ENCODE data around the gene P2RX5.

Gene P2RX5

GRCh38 chr17:3663102-3664011, 32.6 kb downstream of the P2RX5 start:
- Histone ChIP-seq H3K4ac (ENCODE audit: low read depth, low read length) (no peak overlapping the region), H3K9ac (ENCODE audit: low read length) (no peak overlapping the region), H2AK5ac (ENCODE audit: low read length) (no peak overlapping the region), H3K27ac (ENCODE audit: low read depth, low read length) (no peak overlapping the region), H3K56ac (ENCODE audit: low read length) (no peak overlapping the region), H4K8ac (ENCODE audit: low read depth, low read length) (no peak overlapping the region), H3K18ac (ENCODE audit: low read length) (no peak overlapping the region), H3K36me3 (ENCODE audit: control insufficient read depth, insufficient read depth, low read length) (no peaks in the 10 kb centered on the region), H3K23ac (ENCODE audit: low read length) (no peak overlapping the region), H3K79me2 (ENCODE audit: control insufficient read depth, insufficient read depth, low read length) (peaks cover 7% of the 10 kb centered on the region), H2BK15ac (replicated peaks; ENCODE audit: low read depth) (no peak overlapping the region), H3K79me1 (ENCODE audit: low read length) (peaks cover 12% of the 10 kb centered on the region), H3K4me2 (ENCODE audit: low read length) (no peak overlapping the region), H3K4me1 (ENCODE audit: control insufficient read depth, low read depth, low read length) (no peaks in the 10 kb centered on the region), H2BK5ac (ENCODE audit: low read length) (no peak overlapping the region), H2BK120ac (ENCODE audit: low read depth, low read length) (no peak overlapping the region), H4K5ac (ENCODE audit: low read length) (no peak overlapping the region), H3K27me3 (ENCODE audit: insufficient read depth, low read length, poor library complexity) (no peaks in the 10 kb centered on the region), H3K4me3 (ENCODE audit: low read length) (no peak overlapping the region)
- no peak for DNase-seq
- no CpG with 5 or more reads among the region's 33 CpGs for WGBS (ENCODE audit: extremely low coverage, insufficient coverage, low lambda C conversion rate)

GRCh38 chr17:3660311-3660891, 35.6 kb downstream of the P2RX5 start:
- Histone ChIP-seq H3K4me1 (ENCODE audit: control insufficient read depth, low read depth, low read length) (no peaks in the 10 kb centered on the region), H3K4ac (ENCODE audit: low read depth, low read length) (no peak overlapping the region), H3K27ac (ENCODE audit: low read depth, low read length) (no peak overlapping the region), H3K79me2 (ENCODE audit: control insufficient read depth, insufficient read depth, low read length) (no peaks in the 10 kb centered on the region), H4K5ac (ENCODE audit: low read length) (no peak overlapping the region), H3K4me3 (ENCODE audit: low read length) (no peak overlapping the region), H3K9ac (ENCODE audit: low read length) (no peak overlapping the region), H4K8ac (ENCODE audit: low read depth, low read length) (no peak overlapping the region), H2AK5ac (ENCODE audit: low read length) (no peak overlapping the region), H3K56ac (ENCODE audit: low read length) (no peak overlapping the region), H3K23ac (ENCODE audit: low read length) (no peak overlapping the region), H3K18ac (ENCODE audit: low read length) (no peak overlapping the region), H3K4me2 (ENCODE audit: low read length) (no peak overlapping the region), H2BK5ac (ENCODE audit: low read length) (no peak overlapping the region), H3K79me1 (ENCODE audit: low read length) (no peaks in the 10 kb centered on the region), H3K27me3 (ENCODE audit: insufficient read depth, low read length, poor library complexity) (no peaks in the 10 kb centered on the region), H2BK15ac (replicated peaks; ENCODE audit: low read depth) (no peak overlapping the region), H2BK120ac (ENCODE audit: low read depth, low read length) (no peak overlapping the region), H3K36me3 (ENCODE audit: control insufficient read depth, insufficient read depth, low read length) (no peaks in the 10 kb centered on the region)
- WGBS (ENCODE audit: extremely low coverage, insufficient coverage, low lambda C conversion rate): no CpG with 5 or more reads among the region's 23 CpGs
- DNase-seq: no peak

GRCh38 chr17:3659541-3660111, 36.3 kb downstream of the P2RX5 start:
- Histone ChIP-seq H2AK5ac (ENCODE audit: low read length) (no peak overlapping the region), H3K56ac (ENCODE audit: low read length) (no peak overlapping the region), H3K23ac (ENCODE audit: low read length) (no peak overlapping the region), H3K4me2 (ENCODE audit: low read length) (no peak overlapping the region), H2BK15ac (replicated peaks; ENCODE audit: low read depth) (no peak overlapping the region), H3K27ac (ENCODE audit: low read depth, low read length) (no peak overlapping the region), H2BK120ac (ENCODE audit: low read depth, low read length) (no peak overlapping the region), H3K18ac (ENCODE audit: low read length) (no peak overlapping the region), H3K9ac (ENCODE audit: low read length) (no peak overlapping the region), H2BK5ac (ENCODE audit: low read length) (no peak overlapping the region), H4K8ac (ENCODE audit: low read depth, low read length) (no peak overlapping the region), H3K4ac (ENCODE audit: low read depth, low read length) (no peak overlapping the region), H3K4me3 (ENCODE audit: low read length) (no peak overlapping the region), H3K4me1 (ENCODE audit: control insufficient read depth, low read depth, low read length) (no peaks in the 10 kb centered on the region), H4K5ac (ENCODE audit: low read length) (no peak overlapping the region), H3K27me3 (ENCODE audit: insufficient read depth, low read length, poor library complexity) (no peaks in the 10 kb centered on the region), H3K79me2 (ENCODE audit: control insufficient read depth, insufficient read depth, low read length) (no peaks in the 10 kb centered on the region), H3K79me1 (ENCODE audit: low read length) (no peaks in the 10 kb centered on the region), H3K36me3 (ENCODE audit: control insufficient read depth, insufficient read depth, low read length) (no peaks in the 10 kb centered on the region)
- DNase-seq: no peak
- no CpG with 5 or more reads among the region's 22 CpGs for WGBS (ENCODE audit: extremely low coverage, insufficient coverage, low lambda C conversion rate)

- Histone ChIP-seq H2BK5ac (ENCODE audit: low read length) (no peak overlapping the region), H3K56ac (ENCODE audit: low read length) (no peak overlapping the region), H2AK5ac (ENCODE audit: low read length) (no peak overlapping the region), H3K79me1 (ENCODE audit: low read length) (no peaks in the 10 kb centered on the region), H3K23ac (ENCODE audit: low read length) (no peak overlapping the region), H4K5ac (ENCODE audit: low read length) (no peak overlapping the region), H3K79me2 (ENCODE audit: control insufficient read depth, insufficient read depth, low read length) (no peaks in the 10 kb centered on the region), H4K8ac (ENCODE audit: low read depth, low read length) (no peak overlapping the region), H3K4me3 (ENCODE audit: low read length) (no peak overlapping the region), H3K36me3 (ENCODE audit: control insufficient read depth, insufficient read depth, low read length) (no peaks in the 10 kb centered on the region), H3K27ac (ENCODE audit: low read depth, low read length) (no peak overlapping the region), H3K4me1 (ENCODE audit: control insufficient read depth, low read depth, low read length) (no peaks in the 10 kb centered on the region), H3K27me3 (ENCODE audit: insufficient read depth, low read length, poor library complexity) (no peaks in the 10 kb centered on the region), H2BK15ac (replicated peaks; ENCODE audit: low read depth) (no peak overlapping the region), H3K4ac (ENCODE audit: low read depth, low read length) (no peak overlapping the region), H3K9ac (ENCODE audit: low read length) (no peak overlapping the region), H2BK120ac (ENCODE audit: low read depth, low read length) (no peak overlapping the region), H3K18ac (ENCODE audit: low read length) (no peak overlapping the region), H3K4me2 (ENCODE audit: low read length) (no peak overlapping the region)
- DNase-seq: no peak
- WGBS (ENCODE audit: extremely low coverage, insufficient coverage, low lambda C conversion rate): no CpG with 5 or more reads among the region's 22 CpGs
Measured at GRCh38 chr17:3658784-3659449, 37.0 kb downstream of the P2RX5 start.

- H2BK120ac ChIP-seq (ENCODE audit: low read depth, low read length): no peak overlapping the region
- H3K4me1 ChIP-seq (ENCODE audit: control insufficient read depth, low read depth, low read length): no peaks in the 10 kb centered on the region
- H4K5ac ChIP-seq (ENCODE audit: low read length): no peak overlapping the region
- H2BK15ac ChIP-seq (replicated peaks; ENCODE audit: low read depth): no peak overlapping the region
- no peaks in the 10 kb centered on the region for H3K79me1 ChIP-seq (ENCODE audit: low read length)
- H2BK5ac ChIP-seq (ENCODE audit: low read length): no peak overlapping the region
- no peak overlapping the region for H3K27ac ChIP-seq (ENCODE audit: low read depth, low read length)
- H4K8ac ChIP-seq (ENCODE audit: low read depth, low read length): no peak overlapping the region
- H3K4ac ChIP-seq (ENCODE audit: low read depth, low read length): no peak overlapping the region
- no peak overlapping the region for H3K9ac ChIP-seq (ENCODE audit: low read length)
- no peaks in the 10 kb centered on the region for H3K79me2 ChIP-seq (ENCODE audit: control insufficient read depth, insufficient read depth, low read length)
- H3K23ac ChIP-seq (ENCODE audit: low read length): no peak overlapping the region
- DNase-seq: no peak
- no peak overlapping the region for H2AK5ac ChIP-seq (ENCODE audit: low read length)
- WGBS (ENCODE audit: extremely low coverage, insufficient coverage, low lambda C conversion rate): no CpG with 5 or more reads among the region's 42 CpGs
- no peaks in the 10 kb centered on the region for H3K36me3 ChIP-seq (ENCODE audit: control insufficient read depth, insufficient read depth, low read length)
- H3K56ac ChIP-seq (ENCODE audit: low read length): no peak overlapping the region
- H3K4me2 ChIP-seq (ENCODE audit: low read length): no peak overlapping the region
- no peaks in the 10 kb centered on the region for H3K27me3 ChIP-seq (ENCODE audit: insufficient read depth, low read length, poor library complexity)
- no peak overlapping the region for H3K18ac ChIP-seq (ENCODE audit: low read length)
- H3K4me3 ChIP-seq (ENCODE audit: low read length): no peak overlapping the region
Measured at GRCh38 chr17:3657874-3658783, 37.8 kb downstream of the P2RX5 start.
